H1 (cell line): ENCODE data around the gene FGF2. TPM values are rescaled to one million over a fixed set of nuclear protein-coding genes. Genes with fewer than 3 reads are reported as not detected.

Source experiments
- CTCF ChIA-PET: fragments of 300-600 bp; sonication (Branson Sonifier 250); formaldehyde crosslinking; loops from one replicate; lab custom pipeline; 2021; ENCODE audit not compliant: partially characterized antibody; lab: Charles Lee
- POLR2A ChIA-PET: fragments of 300-600 bp; sonication (Branson Sonifier 250); formaldehyde crosslinking; loops from one replicate; lab custom pipeline; 2021; ENCODE audit warnings: inconsistent platforms; ENCODE audit not compliant: partially characterized antibody; lab: Charles Lee
- DNase-seq, 2 experiments: peaks; one replicate each; pipeline versions ENCODE4 v3.0.0 to v3.0.0-alpha.2; 2010 to 2022; ENCODE audit warnings: low spot score in 2 of 2, low read depth in 1 of 2, mixed read lengths in 1 of 2
- FAIRE-seq: peaks from 2 replicates; lab custom pipeline; 2011; peaks lifted over from hg19 to GRCh38; lab: Jason Lieb, UNC
- H2AFZ ChIP-seq: 2 replicates; pipeline ENCODE4 v1.8.1; 2012; ENCODE audit warnings: low read length, inconsistent platforms
- H2AK5ac ChIP-seq: 2 replicates; pipeline ENCODE4 v1.6.1; 2013; ENCODE audit warnings: low read depth, low read length
- H2BK120ac ChIP-seq: replicated peaks from 2 replicates; pipeline ENCODE3; 2013; ENCODE audit warnings: low read depth, low read length, inconsistent platforms
- H2BK12ac ChIP-seq: 2 replicates; pipeline ENCODE4 v1.6.1; 2013; ENCODE audit warnings: low read depth, low read length
- H2BK15ac ChIP-seq: 2 replicates; pipeline ENCODE4 v1.6.1; 2013; ENCODE audit warnings: low read length
- H2BK20ac ChIP-seq: 2 replicates; pipeline ENCODE4 v1.6.1; 2013; ENCODE audit warnings: low read length
- H2BK5ac ChIP-seq: 2 replicates; pipeline ENCODE4 v1.6.1; 2013; ENCODE audit warnings: low read depth, low read length
- H3K14ac ChIP-seq: 2 replicates; pipeline ENCODE4 v1.6.1; 2013; ENCODE audit warnings: inconsistent platforms; ENCODE audit not compliant: insufficient read length
- H3K18ac ChIP-seq: 2 replicates; pipeline ENCODE4 v1.6.1; 2013; ENCODE audit warnings: low read length; ENCODE audit errors: extremely low read depth
- H3K23ac ChIP-seq: 2 replicates; pipeline ENCODE4 v1.6.1; 2013; ENCODE audit warnings: inconsistent platforms; ENCODE audit not compliant: insufficient read length
- H3K23me2 ChIP-seq: 2 replicates; pipeline ENCODE4 v1.6.1; 2013; ENCODE audit warnings: low read depth, low read length
- H3K27ac ChIP-seq: 2 replicates; pipeline ENCODE4 v1.6.1; 2011; ENCODE audit warnings: low read depth, low read length, inconsistent platforms
- H3K27me3 ChIP-seq, 4 experiments: replicated peaks in 1 of 4; 1 replicate in 1 of 4; 2 replicates in 3 of 4; pipeline versions ENCODE4 v1.6.1 to v1.8.1; 2011 to 2013; ENCODE audit warnings: low read length in 3 of 4, mild to moderate bottlenecking in 3 of 4, inconsistent platforms in 2 of 4, mixed read lengths in 2 of 4, moderate library complexity in 1 of 4; ENCODE audit not compliant: control insufficient read depth in 3 of 4, insufficient read depth in 3 of 4; ENCODE audit errors: extremely low read depth in 1 of 4
- H3K36me3 ChIP-seq, 4 experiments: 2 replicates each; pipeline versions ENCODE4 v1.6.1 to v1.8.1; 2011 to 2013; ENCODE audit warnings: mild to moderate bottlenecking in 4 of 4, low read length in 3 of 4, moderate library complexity in 2 of 4, control low read depth in 1 of 4, inconsistent platforms in 1 of 4; ENCODE audit not compliant: insufficient read depth in 4 of 4, control insufficient read depth in 2 of 4
- H3K4ac ChIP-seq: replicated peaks from 2 replicates; pipeline ENCODE3; 2013; ENCODE audit warnings: low read length, low read depth, mixed read lengths, inconsistent platforms; ENCODE audit not compliant: insufficient read length
- H3K4me1 ChIP-seq, 4 experiments: replicated peaks in 1 of 4; 1 replicate in 1 of 4; 2 replicates in 3 of 4; pipeline versions ENCODE4 v1.6.1 to v1.8.1; 2011 to 2013; ENCODE audit warnings: low read length in 3 of 4, inconsistent platforms in 2 of 4, mixed read lengths in 1 of 4; ENCODE audit not compliant: insufficient read depth in 4 of 4, control insufficient read depth in 3 of 4
- H3K4me2 ChIP-seq, 2 experiments: 2 replicates each; pipeline versions ENCODE4 v1.6.1 to v1.8.1; 2011 to 2013; ENCODE audit warnings: low read depth in 2 of 2, low read length in 2 of 2, control low read depth in 1 of 2, inconsistent platforms in 1 of 2, mild to moderate bottlenecking in 1 of 2; ENCODE audit not compliant: insufficient read depth in 1 of 2
- H3K4me3 ChIP-seq, 4 experiments: fragments of 200-600, 300-600 bp in 1 of 4; sonication (generic), shearing (Covaris generic), sonication (Bioruptor Twin) in 1 of 4; 2 replicates each; pipeline versions ENCODE4 v1.5.1 to v1.8.1; 2011 to 2016; ENCODE audit warnings: low read length in 4 of 4, low read depth in 3 of 4, control low read depth in 2 of 4, inconsistent platforms in 2 of 4, mild to moderate bottlenecking in 2 of 4, mixed read lengths in 1 of 4, moderate library complexity in 1 of 4; ENCODE audit not compliant: insufficient read depth in 2 of 4; ENCODE audit errors: extremely low read depth in 1 of 4
- H3K56ac ChIP-seq: replicated peaks from 2 replicates; pipeline ENCODE3; 2013; ENCODE audit warnings: low read depth, mild to moderate bottlenecking, mixed read lengths, low read length, inconsistent platforms; ENCODE audit not compliant: insufficient read length
- H3K79me1 ChIP-seq: 2 replicates; pipeline ENCODE4 v1.6.1; 2013; ENCODE audit warnings: low read depth, low read length, control low read depth
- H3K79me2 ChIP-seq, 2 experiments: 2 replicates each; pipeline versions ENCODE4 v1.6.1 to v1.8.1; 2012 to 2013; ENCODE audit warnings: low read length in 2 of 2, mild to moderate bottlenecking in 2 of 2, inconsistent platforms in 1 of 2; ENCODE audit not compliant: insufficient read depth in 2 of 2, control insufficient read depth in 1 of 2
- H3K9ac ChIP-seq, 4 experiments: replicated peaks in 1 of 4; 1 replicate in 1 of 4; 2 replicates in 3 of 4; pipeline versions ENCODE4 v1.6.1 to v1.8.1; 2011 to 2013; ENCODE audit warnings: low read depth in 3 of 4, low read length in 3 of 4, control low read depth in 2 of 4, mild to moderate bottlenecking in 2 of 4, moderate library complexity in 2 of 4, inconsistent platforms in 1 of 4; ENCODE audit errors: extremely low read depth in 1 of 4
- H3K9me3 ChIP-seq, 2 experiments: 2 replicates each; pipeline versions ENCODE4 v1.6.1 to v1.8.1; 2012 to 2013; ENCODE audit warnings: mild to moderate bottlenecking in 2 of 2, moderate library complexity in 2 of 2, control low read depth in 1 of 2, inconsistent platforms in 1 of 2, low read depth in 1 of 2, low read length in 1 of 2, mixed read lengths in 1 of 2; ENCODE audit not compliant: insufficient read depth in 2 of 2
- H4K20me1 ChIP-seq, 2 experiments: replicated peaks in 1 of 2; 2 replicates each; pipeline versions ENCODE3 to v1.8.1; 2011 to 2013; ENCODE audit warnings: inconsistent platforms in 2 of 2, low read length in 2 of 2, mild to moderate bottlenecking in 1 of 2; ENCODE audit not compliant: insufficient read depth in 2 of 2, control insufficient read depth in 1 of 2
- H4K5ac ChIP-seq: 2 replicates; pipeline ENCODE4 v1.6.1; 2013; ENCODE audit warnings: low read length, low read depth, mixed read lengths, inconsistent platforms; ENCODE audit not compliant: insufficient read length
- H4K8ac ChIP-seq: 2 replicates; pipeline ENCODE4 v1.8.0; 2013; ENCODE audit warnings: mild to moderate bottlenecking, moderate library complexity, low read length, inconsistent platforms; ENCODE audit not compliant: insufficient read depth; ENCODE audit errors: extremely low read depth
- H4K91ac ChIP-seq: replicated peaks from 2 replicates; pipeline ENCODE3; 2013; ENCODE audit warnings: low read length, mixed read lengths, inconsistent platforms; ENCODE audit not compliant: insufficient read length
- CBX5 ChIP-seq: fragments of 300-800, 300-1000 bp; sonication (generic); IDR thresholded peaks from 2 replicates; pipeline ENCODE4 v1.7.1; 2016; ENCODE audit warnings: antibody characterized with exemption, low read length, low read depth
- NRF1 ChIP-seq: IDR thresholded peaks from 2 replicates; pipeline ENCODE4 v1.6.1; 2011; ENCODE audit warnings: mild to moderate bottlenecking, low read depth, low read length, improper control_type of control experiment
- WGBS, 2 experiments: shearing (Covaris generic) in 1 of 2; methylation state at CpG; one replicate each; pipeline versions ENCODE4 v1.1.6 to v1.1.7; 2013 to 2015; ENCODE audit warnings: low lambda C conversion rate in 2 of 2, mixed read lengths in 2 of 2, inconsistent platforms in 1 of 2, low coverage in 1 of 2, missing lambda C conversion rate in 1 of 2; ENCODE audit not compliant: insufficient replicate concordance in 2 of 2, insufficient coverage in 1 of 2, insufficient read length in 1 of 2; ENCODE audit errors: extremely low coverage in 1 of 2, missing lambda C conversion rate in 1 of 2; 5-methylcytosine and 5-hydroxymethylcytosine counted together
- polyA plus RNA-seq, 7 experiments: library from polyadenylated mRNA; depleted of rRNA in 3 of 7; stranded (reverse) in 5 of 7; unstranded in 2 of 7; fragments of >200 nt in 5 of 7; fragments of 200-250 nt in 2 of 7; gene quantifications; 1 replicate in 5 of 7; 2 replicates in 1 of 7; 4 replicates in 1 of 7; pipeline versions ENCODE4 v1.2.1 to v1.2.3, GENCODE V29; 2011 to 2013; ENCODE audit warnings: missing spikeins in 2 of 7, mixed read lengths in 2 of 7
- total RNA-seq: library from RNA; stranded (reverse); fragmentation: NEBNext Ultra II Directional; extraction: Animal tissue kit (Norgen Biotek cat#: 25700); gene quantifications from 2 replicates; pipeline ENCODE4 v1.2.1, GENCODE V29; 2021

The FGF2 gene
- total and polyA plus RNA-seq, 2 of the 8 experiments (the other 6 are each of a cell fraction or from before 2014, with no cell fraction given): 23.4 to 145 TPM

DNA sequence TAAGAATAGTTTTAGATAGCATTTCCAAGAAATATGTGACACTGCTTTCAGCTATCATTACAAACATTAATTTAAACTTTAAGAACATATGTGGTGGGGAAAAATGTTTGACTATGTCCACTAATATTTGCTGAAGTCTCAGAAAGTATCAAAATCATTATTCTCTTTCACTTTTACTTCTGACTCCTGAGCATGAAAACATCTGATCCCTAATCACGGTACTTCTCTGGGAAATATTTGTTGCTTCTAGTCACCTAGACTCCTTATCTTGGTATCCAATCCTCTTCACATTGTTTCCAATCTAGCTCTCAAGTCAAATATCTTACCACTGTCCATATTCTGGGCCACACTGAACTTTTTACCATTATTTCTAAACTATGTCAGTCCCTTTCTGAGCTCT, 85.0 kb downstream of the FGF2 start:
- Histone ChIP-seq H4K20me1 (no peaks in the 10 kb centered on the region), H2BK15ac (no peak overlapping the region), H3K18ac (no peak overlapping the region), H3K56ac (no peak overlapping the region), H2AFZ (no peak overlapping the region), H3K36me3 (peaks cover 0 to 5% (median 0%) of the 10 kb centered on the region in 4 experiments; a peak in 3 of 8 replicates), H3K9me3 (no peaks in the 10 kb centered on the region), H3K4me2 (no peak overlapping the region), H3K14ac (no peak overlapping the region), H2BK5ac (no peak overlapping the region), H3K4me1 (no peaks in the 10 kb centered on the region), H3K9ac (no peak overlapping the region), H2BK12ac (no peak overlapping the region), H2BK20ac (no peak overlapping the region), H3K4me3 (no peak overlapping the region), H3K23ac (no peak overlapping the region), H3K23me2 (no peaks in the 10 kb centered on the region), H4K8ac (no peak overlapping the region), H3K27ac (no peak overlapping the region), H2AK5ac (no peak overlapping the region), H3K4ac (no peak overlapping the region), H3K79me1 (no peaks in the 10 kb centered on the region), H3K79me2 (no peaks in the 10 kb centered on the region), H4K91ac (no peak overlapping the region), H3K27me3 (peaks cover 0 to 3% (median 0%) of the 10 kb centered on the region in 4 experiments; a peak in 1 of 7 replicates), H2BK120ac (no peak overlapping the region), H4K5ac (no peak overlapping the region)
- POLR2A ChIA-PET: interaction anchor here (1.2 to 5.7 kb wide), 3 partner anchors 8 to 13 kb away, joined by 4 to 28 read pairs (median 6); partner anchors contain the start of gene NUDT6
- CTCF ChIA-PET: interaction anchor here (0.6 to 1.5 kb wide), 3 partner anchors 9 to 1567 kb away, joined by 3 read pairs; no protein-coding TSS in a partner anchor
- TF ChIP-seq CBX5 (no peak), NRF1 (no peak)
- WGBS, 2 experiments: 96% methylated on average over 1 of the region's 1 CpG; no CpG with 5 or more reads in 1 of the 2 experiments
- FAIRE-seq: no peak
- no peak for DNase-seq
